Ramos (cell line): ENCODE data around the gene SPRY4.
"Not testable (repeated sequence)": the region's sequence is repeated elsewhere in the genome, so short reads cannot be mapped to it uniquely, and the experiment has no call there.

Source experiments
- in situ Hi-C: fragments of 300-500 bp; cut with MboI; formaldehyde crosslinking; loops from one replicate; pipeline ENCODE4 v1.14.3; 2022; ENCODE audit warnings: low sequenced_read_pairs; ENCODE audit not compliant: unreplicated experiment

The SPRY4 gene

GRCh38 chr5:142339781-142340180, 15.0 kb upstream of the SPRY4 start:
- in situ Hi-C loops = no loop called here

GRCh38 chr5:142334538-142334937, 9.7 kb upstream of the SPRY4 start:
- in situ Hi-C loops = no loop called here

GRCh38 chr5:142333749-142334148, 8.9 kb upstream of the SPRY4 start:
- in situ Hi-C loops = not testable (repeated sequence)

GRCh38 chr5:142330444-142330843, 5.6 kb upstream of the SPRY4 start:
- in situ Hi-C loops = no loop called here

GRCh38 chr5:142330026-142330425, 5.2 kb upstream of the SPRY4 start:
- in situ Hi-C loops = no loop called here

- in situ Hi-C loops = no loop called here
Observed at GRCh38 chr5:142327111-142327842, 2.5 kb upstream of the SPRY4 start.

- in situ Hi-C loops = no loop called here
Observed at GRCh38 chr5:142326480-142326938, 1.7 kb upstream of the SPRY4 start.

- in situ Hi-C loops = no loop called here
Observed at GRCh38 chr5:142325725-142326479, 1.1 kb upstream of the SPRY4 start.

GRCh38 chr5:142324136-142324870, 518 bp downstream of the SPRY4 start:
- in situ Hi-C loops = no loop called here

- in situ Hi-C loops = no loop called here
Observed at GRCh38 chr5:142323480-142324135, 1.2 kb downstream of the SPRY4 start.

GRCh38 chr5:142322747-142323479, 1.9 kb downstream of the SPRY4 start:
- in situ Hi-C loops = no loop called here

- in situ Hi-C loops = no loop called here
Observed at GRCh38 chr5:142322403-142322746, 2.4 kb downstream of the SPRY4 start.

GRCh38 chr5:142320851-142321560, 3.8 kb downstream of the SPRY4 start:
- in situ Hi-C loops = no loop called here

GRCh38 chr5:142320430-142320738, 4.4 kb downstream of the SPRY4 start:
- in situ Hi-C loops = no loop called here

- in situ Hi-C loops = no loop called here
Observed at GRCh38 chr5:142319560-142320429, 5.0 kb downstream of the SPRY4 start.

- in situ Hi-C loops = no loop called here
Observed at GRCh38 chr5:142319105-142319504, 5.7 kb downstream of the SPRY4 start.

GRCh38 chr5:142317753-142318152, 7.1 kb downstream of the SPRY4 start:
- in situ Hi-C loops = no loop called here

- in situ Hi-C loops = no loop called here
Observed at GRCh38 chr5:142317173-142317572, 7.6 kb downstream of the SPRY4 start.

- in situ Hi-C loops = no loop called here
Observed at GRCh38 chr5:142316681-142317080, 8.1 kb downstream of the SPRY4 start.
